Activated naive CD8-positive, alpha-beta T cell treated with anti-CD3 and anti-CD28 coated beads, Interleukin-2, amount 10 ng/mL, durations not matched to agents 7 days and 5 days (primary cell): ENCODE data around the gene ARMCX2. TPM values are rescaled to one million over a fixed set of nuclear protein-coding genes. Genes with fewer than 3 reads are reported as not detected.
"Not testable (repeated sequence)": the region's sequence is repeated elsewhere in the genome, so short reads cannot be mapped to it uniquely, and the experiment has no call there.

Source experiments
- ATAC-seq: fragments of 150-1000 bp; cut with Tn5 transposase; one replicate; pipeline ENCODE4 v1.10.0; 2021; ENCODE audit warnings: low read depth, moderate library complexity
- POLR2A ChIA-PET: fragments of 350-600 bp; sonication (Branson Sonifier 250); formaldehyde crosslinking; loops from one replicate; lab custom pipeline; 2021; ENCODE audit warnings: antibody characterized with exemption; lab: Charles Lee
- DNase-seq: peaks from one replicate; pipeline ENCODE4 v3.0.0; 2021
- H3K27ac Mint-ChIP-seq: one replicate; pipeline ENCODE4 v1.8.0; 2022; ENCODE audit warnings: mild to moderate bottlenecking, mixed read lengths
- H3K27me3 Mint-ChIP-seq: one replicate; pipeline ENCODE4 v1.8.0; 2022; ENCODE audit warnings: mild to moderate bottlenecking, moderate library complexity, mixed read lengths
- H3K36me3 Mint-ChIP-seq: one replicate; pipeline ENCODE4 v1.8.0; 2021; ENCODE audit warnings: mild to moderate bottlenecking, mixed read lengths
- H3K4me1 Mint-ChIP-seq: one replicate; pipeline ENCODE4 v1.8.0; 2021; ENCODE audit warnings: mixed read lengths
- H3K4me3 Mint-ChIP-seq: one replicate; pipeline ENCODE4 v1.8.0; 2022; ENCODE audit warnings: mild to moderate bottlenecking, moderate library complexity, mixed read lengths
- H3K9me3 Mint-ChIP-seq: one replicate; pipeline ENCODE4 v1.8.0; 2021; ENCODE audit warnings: mixed read lengths
- total RNA-seq, 2 experiments: library from RNA; stranded (reverse); gene quantifications; one replicate each; pipeline ENCODE4 v1.2.3, GENCODE V29; 2021

ARMCX2 gene
- total RNA-seq, 2 experiments from 2014 or later, result 8.8 to 10.9 TPM

GRCh38 chrX:101655534-101655933 is 4.1 kb downstream of the ARMCX2 start:
- no peaks in the 10 kb centered on the region for H3K9me3 Mint-ChIP-seq
- H3K27me3 Mint-ChIP-seq, result no peaks in the 10 kb centered on the region
- DNase-seq, result no peak
- POLR2A ChIA-PET, result no interaction called here
- peaks cover 15% of the 10 kb centered on the region for H3K4me1 Mint-ChIP-seq
- peak overlapping the region; percentile 67 for H3K27ac Mint-ChIP-seq
- H3K4me3 Mint-ChIP-seq, result peak overlapping the region; percentile 71
- H3K36me3 Mint-ChIP-seq, result peaks cover 2% of the 10 kb centered on the region
- ATAC-seq, result peak; percentile 32

- H3K27ac Mint-ChIP-seq, POLR2A ChIA-PET, H3K4me1 Mint-ChIP-seq, H3K27me3 Mint-ChIP-seq, DNase-seq, H3K36me3 Mint-ChIP-seq, ATAC-seq, H3K9me3 Mint-ChIP-seq, H3K4me3 Mint-ChIP-seq: not testable (repeated sequence)
Observed at GRCh38 chrX:101647716-101648115, 11.9 kb downstream of the ARMCX2 start.

GRCh38 chrX:101642093-101642492 is 17.6 kb downstream of the ARMCX2 start:
- H3K36me3 Mint-ChIP-seq, result no peaks in the 10 kb centered on the region
- H3K27me3 Mint-ChIP-seq, result no peaks in the 10 kb centered on the region

GRCh38 chrX:101639583-101639982 is 20.1 kb downstream of the ARMCX2 start:
- POLR2A ChIA-PET, result no interaction called here
- Mint-ChIP-seq H3K36me3 (no peaks in the 10 kb centered on the region), H3K9me3 (no peaks in the 10 kb centered on the region), H3K27ac (no peak overlapping the region), H3K4me1 (no peaks in the 10 kb centered on the region), H3K4me3 (no peak overlapping the region), H3K27me3 (no peaks in the 10 kb centered on the region)
- no peak for DNase-seq
- no peak for ATAC-seq

More at GRCh38 chrX:101642093-101642492, 17.6 kb downstream of the ARMCX2 start:
- H3K27ac Mint-ChIP-seq, result no peak overlapping the region
- POLR2A ChIA-PET, result no interaction called here
- no peaks in the 10 kb centered on the region for H3K9me3 Mint-ChIP-seq
- no peak overlapping the region for H3K4me3 Mint-ChIP-seq
- DNase-seq (no peak), ATAC-seq (no peak)
- H3K4me1 Mint-ChIP-seq, result no peaks in the 10 kb centered on the region

- Mint-ChIP-seq H3K4me3 (no peak overlapping the region), H3K27ac (no peak overlapping the region), H3K9me3 (no peaks in the 10 kb centered on the region), H3K4me1 (peaks cover 22% of the 10 kb centered on the region), H3K27me3 (no peaks in the 10 kb centered on the region), H3K36me3 (peaks cover 9% of the 10 kb centered on the region)
- POLR2A ChIA-PET, result no interaction called here
- DNase-seq (no peak), ATAC-seq (no peak)
Observed at GRCh38 chrX:101619364-101619763, 40.3 kb downstream of the ARMCX2 start.

- DNase-seq, result peak; percentile 74
Observed at GRCh38 chrX:101617211-101618191, 42.1 kb downstream of the ARMCX2 start, which contains the start of gene ARMCX6. ARMCX6 (minus strand) TSS chrX:101618000; CDS start chrX:101616620, 1,380 bp downstream.

GRCh38 chrX:101605728-101606127 is 53.9 kb downstream of the ARMCX2 start:
- Mint-ChIP-seq H3K9me3 (no peaks in the 10 kb centered on the region), H3K4me3 (no peak overlapping the region)

More at GRCh38 chrX:101617211-101618191, 42.1 kb downstream of the ARMCX2 start, which contains the start of gene ARMCX6:
- H3K27me3 Mint-ChIP-seq, result no peaks in the 10 kb centered on the region
- H3K27ac Mint-ChIP-seq, result peak within 1 kb of the TSS; percentile 87
- H3K36me3 Mint-ChIP-seq, result peaks cover 4% of the 10 kb centered on the region
- POLR2A ChIA-PET, result interaction anchor here (0.7 kb wide), 1 partner anchor 227 kb away, joined by 3 read pairs; the partner anchor contains the start of gene RPL36A
- H3K4me3 Mint-ChIP-seq, result peak within 1 kb of the TSS; percentile 91
- H3K4me1 Mint-ChIP-seq, result peaks cover 14% of the 10 kb centered on the region
- ATAC-seq, result peak; percentile 89
- no peaks in the 10 kb centered on the region for H3K9me3 Mint-ChIP-seq

More at GRCh38 chrX:101605728-101606127, 53.9 kb downstream of the ARMCX2 start:
- no peaks in the 10 kb centered on the region for H3K4me1 Mint-ChIP-seq
- peaks cover 2% of the 10 kb centered on the region for H3K27me3 Mint-ChIP-seq
- DNase-seq (no peak), ATAC-seq (no peak)
- H3K36me3 Mint-ChIP-seq, result no peaks in the 10 kb centered on the region
- POLR2A ChIA-PET, result no interaction called here
- H3K27ac Mint-ChIP-seq, result no peak overlapping the region

Other genes starting within 250 kb of the ARMCX2 start
- gene ARMCX4, start 174.4 kb downstream of the ARMCX2 start, total RNA-seq, result 1 to 10 TPM; 4.3 to 4.8 TPM
- gene ARMCX1, start 109.3 kb downstream of the ARMCX2 start, total RNA-seq, result under 1 TPM; 0.45 to 0.72 TPM
- gene ARMCX6, start 41.9 kb downstream of the ARMCX2 start, total RNA-seq, result 10 to 100 TPM; 37.5 to 37.7 TPM
- gene ARMCX3, start 36.7 kb downstream of the ARMCX2 start, total RNA-seq, result 10 to 100 TPM; 25.0 to 29.7 TPM